IMR-90 (cell line): ENCODE measurements around the gene CACNG6. TPM values are rescaled to one million over a fixed set of nuclear protein-coding genes. Genes with fewer than 3 reads are reported as not detected.

Source experiments
- ATAC-seq: fragments of 200-7000 bp; cut with Tn5 transposase; 2 replicates; pipeline ENCODE4 v1.9.1; 2020; ENCODE audit warnings: low read depth, mild to moderate bottlenecking, moderate library complexity
- BruUV-seq: library from RNA; stranded (reverse); fragments of 400-500 nt; replicated peaks from 2 replicates; lab custom pipeline; 2021; lab: Mats Ljungman, UMichigan
- CTCF ChIA-PET: fragments of 300-600 bp; formaldehyde crosslinking; extraction: SDS; loops from one replicate; lab custom pipeline; 2021; ENCODE audit warnings: antibody characterized with exemption; lab: Yijun Ruan, JAX
- POLR2A ChIA-PET: fragments of 300-600 bp; sonication (Branson Sonifier 250); formaldehyde crosslinking; loops from one replicate; lab custom pipeline; 2022; ENCODE audit warnings: antibody characterized with exemption; ENCODE audit not compliant: unreplicated experiment; lab: Charles Lee
- DNase-seq: peaks from one replicate; pipeline ENCODE4 v3.0.0; 2013
- H2AFZ ChIP-seq: replicated peaks from 2 replicates; pipeline ENCODE3; 2013; ENCODE audit warnings: low read length, mild to moderate bottlenecking; ENCODE audit not compliant: poor library complexity
- H2AK5ac ChIP-seq: 2 replicates; pipeline ENCODE4 v1.6.1; 2013; ENCODE audit warnings: low read depth, low read length, inconsistent platforms
- H2AK9ac ChIP-seq: replicated peaks from 2 replicates; pipeline ENCODE3; 2013; ENCODE audit warnings: mild to moderate bottlenecking, low read depth, low read length, moderate library complexity; ENCODE audit not compliant: poor library complexity
- H2BK120ac ChIP-seq: 2 replicates; pipeline ENCODE4 v1.6.1; 2013; ENCODE audit warnings: low read depth, low read length, inconsistent platforms
- H2BK15ac ChIP-seq: 3 replicates; pipeline ENCODE4 v1.6.1; 2013; ENCODE audit warnings: low read depth, low read length, inconsistent platforms
- H2BK20ac ChIP-seq: 2 replicates; pipeline ENCODE4 v1.6.1; 2013; ENCODE audit warnings: low read depth, mild to moderate bottlenecking, inconsistent platforms, low read length, moderate library complexity
- H2BK5ac ChIP-seq: 2 replicates; pipeline ENCODE4 v1.6.1; 2013; ENCODE audit warnings: mild to moderate bottlenecking, low read depth, low read length, inconsistent platforms; ENCODE audit not compliant: poor library complexity, severe bottlenecking
- H3K14ac ChIP-seq: replicated peaks from 2 replicates; pipeline ENCODE4 v1.6.1; 2013; ENCODE audit warnings: low read depth, low read length, inconsistent platforms
- H3K18ac ChIP-seq: 2 replicates; pipeline ENCODE4 v1.6.1; 2013; ENCODE audit warnings: low read depth, low read length, control low read depth
- H3K23ac ChIP-seq: 2 replicates; pipeline ENCODE4 v1.6.1; 2013; ENCODE audit warnings: low read depth, low read length, inconsistent platforms
- H3K27ac ChIP-seq: 2 replicates; pipeline ENCODE4 v1.5.1; 2013; ENCODE audit warnings: mild to moderate bottlenecking, control low read depth, low read length; ENCODE audit not compliant: insufficient read depth
- H3K27me3 ChIP-seq: 2 replicates; pipeline ENCODE4 v1.6.1; 2013; ENCODE audit warnings: low read length; ENCODE audit not compliant: control insufficient read depth, insufficient read depth
- H3K36me3 ChIP-seq: 2 replicates; pipeline ENCODE4 v1.6.1; 2013; ENCODE audit warnings: low read length, mixed read lengths; ENCODE audit not compliant: control insufficient read depth, insufficient read depth
- H3K4ac ChIP-seq: 2 replicates; pipeline ENCODE4 v1.6.1; 2013; ENCODE audit warnings: low read depth, low read length, inconsistent platforms
- H3K4me1 ChIP-seq: 2 replicates; pipeline ENCODE4 v1.6.1; 2013; ENCODE audit warnings: low read length, mixed read lengths; ENCODE audit not compliant: control insufficient read depth, insufficient read depth
- H3K4me2 ChIP-seq: 2 replicates; pipeline ENCODE4 v1.6.1; 2013; ENCODE audit warnings: low read depth, mild to moderate bottlenecking, control low read depth, low read length, moderate library complexity
- H3K4me3 ChIP-seq: 2 replicates; pipeline ENCODE4 v1.5.1; 2013; ENCODE audit warnings: low read depth, mild to moderate bottlenecking, control low read depth, low read length, moderate library complexity; ENCODE audit not compliant: insufficient read depth
- H3K56ac ChIP-seq: 2 replicates; pipeline ENCODE4 v1.6.1; 2013; ENCODE audit warnings: low read length, inconsistent platforms; ENCODE audit not compliant: insufficient read depth; ENCODE audit errors: extremely low read depth
- H3K79me1 ChIP-seq, 2 experiments: 2 replicates each; pipeline ENCODE4 v1.6.1; 2013; ENCODE audit warnings: low read length in 2 of 2, inconsistent platforms in 1 of 2, low read depth in 1 of 2
- H3K9ac ChIP-seq: 2 replicates; pipeline ENCODE4 v1.6.1; 2013; ENCODE audit warnings: low read depth, low read length, control low read depth
- H3K9me1 ChIP-seq: 2 replicates; pipeline ENCODE4 v1.6.1; 2013; ENCODE audit warnings: low read length, inconsistent platforms; ENCODE audit not compliant: insufficient read depth
- H3K9me3 ChIP-seq: 2 replicates; pipeline ENCODE4 v1.6.1; 2013; ENCODE audit warnings: low read length; ENCODE audit not compliant: control insufficient read depth, insufficient read depth
- H4K20me1 ChIP-seq: 2 replicates; pipeline ENCODE4 v1.6.1; 2013; ENCODE audit warnings: low read length, inconsistent platforms; ENCODE audit not compliant: insufficient read depth
- H4K5ac ChIP-seq: 2 replicates; pipeline ENCODE4 v1.6.1; 2013; ENCODE audit warnings: mild to moderate bottlenecking, low read depth, low read length, control low read depth
- H4K8ac ChIP-seq, 2 experiments: 2 replicates each; pipeline ENCODE4 v1.6.1; 2013; ENCODE audit warnings: low read depth in 2 of 2, low read length in 2 of 2, control low read depth in 1 of 2, inconsistent platforms in 1 of 2
- H4K91ac ChIP-seq: 2 replicates; pipeline ENCODE4 v1.6.1; 2013; ENCODE audit warnings: low read depth, low read length, inconsistent platforms; ENCODE audit not compliant: insufficient read depth
- CEBPB ChIP-seq: IDR thresholded peaks from 2 replicates; pipeline ENCODE4 v1.6.1; 2012; ENCODE audit warnings: low read depth, low read length, improper control_type of control experiment
- ELK1 ChIP-seq: fragments of 150-350 bp; IDR thresholded peaks from 2 replicates; pipeline ENCODE4 v1.6.1; 2016; ENCODE audit warnings: low read depth, mild to moderate bottlenecking, low read length, moderate library complexity, borderline replicate concordance
- WGBS, 2 experiments: methylation state at CpG; one replicate each; pipeline versions ENCODE4 v1.1.5 to v1.1.7; 2013; ENCODE audit warnings: missing lambda C conversion rate in 2 of 2; ENCODE audit not compliant: insufficient read length in 1 of 2; ENCODE audit errors: extremely low coverage in 2 of 2; 5-methylcytosine and 5-hydroxymethylcytosine counted together
- dilution Hi-C: fragments of 300-500 bp; cut with HindIII; formaldehyde crosslinking; loops from one replicate; pipeline ENCODE4 v1.14.3; 2018; ENCODE audit warnings: low sequenced_read_pairs; ENCODE audit not compliant: unreplicated experiment
- in situ Hi-C: fragments of 300-500 bp; cut with MboI; formaldehyde crosslinking; loops from 3 replicates; pipeline ENCODE4 v1.14.3; 2019; ENCODE audit warnings: low sequenced_read_pairs, inconsistent platforms, mixed read lengths
- intact Hi-C: fragments of 100-400 bp; cut with micrococcal nuclease; formaldehyde crosslinking; loops from 2 replicates; pipeline ENCODE4 v1.10.0; 2022
- polyA plus RNA-seq, 3 experiments: library from polyadenylated mRNA; depleted of rRNA; stranded (reverse); fragments of >200 nt; gene quantifications; 2 replicates each; pipeline ENCODE4 v1.2.3, GENCODE V29; 2012; ENCODE audit warnings: low replicate concordance in 1 of 3
- total RNA-seq: library from RNA; depleted of rRNA; stranded (reverse); fragments of >200 nt; gene quantifications from 2 replicates; pipeline ENCODE4 v1.2.3, GENCODE V29; 2012

The CACNG6 gene
- total and polyA plus RNA-seq, 2 of the 4 experiments (the other 2 are of a cell fraction) = not detected

- H3K79me1 ChIP-seq = no peaks in the 10 kb centered on the region
- no peak overlapping the region for H2BK5ac ChIP-seq
- no peak overlapping the region for H3K9ac ChIP-seq
- no peak overlapping the region for H3K4ac ChIP-seq
- H3K14ac ChIP-seq = no peak overlapping the region
- no TSS peak for BruUV-seq
- H3K18ac ChIP-seq = no peak overlapping the region
- no peak overlapping the region for H4K8ac ChIP-seq
- no peak for DNase-seq
- no peaks in the 10 kb centered on the region for H3K36me3 ChIP-seq
- no peak overlapping the region for H4K5ac ChIP-seq
- no peaks in the 10 kb centered on the region for H4K20me1 ChIP-seq
- H4K91ac ChIP-seq = no peak overlapping the region
- H3K4me1 ChIP-seq = no peaks in the 10 kb centered on the region
- WGBS, 2 experiments = no CpG with 5 or more reads among the region's 2 CpGs
- ATAC-seq = no peak
- no peak overlapping the region for H3K27ac ChIP-seq
- ChIA-PET CTCF (no interaction called here), POLR2A (no interaction called here)
- intact Hi-C loops (no loop called here), dilution Hi-C loops (no loop called here), in situ Hi-C loops (no loop called here)
- no peak overlapping the region for H3K4me2 ChIP-seq
- no peak overlapping the region for H2AFZ ChIP-seq
- H2BK15ac ChIP-seq = no peak overlapping the region
- H2AK9ac ChIP-seq = no peak overlapping the region
- H3K4me3 ChIP-seq = no peak overlapping the region
- no peak overlapping the region for H3K56ac ChIP-seq
- H3K27me3 ChIP-seq = peaks cover 6% of the 10 kb centered on the region; the same call in 1 of the 2 replicates
- H2AK5ac ChIP-seq = no peak overlapping the region
- H2BK20ac ChIP-seq = no peak overlapping the region
- peaks cover 4% of the 10 kb centered on the region; the same call in 1 of the 2 replicates for H3K9me3 ChIP-seq
- H3K9me1 ChIP-seq = no peaks in the 10 kb centered on the region; the same call in 1 of the 2 replicates
- no peak overlapping the region for H3K23ac ChIP-seq
- no peak for TF ChIP-seq ELK1
- 0 out of 2 replicates have a peak, but pooled peaks have one; percentile 24 for TF ChIP-seq CEBPB
- no peak overlapping the region for H2BK120ac ChIP-seq
Measured at GRCh38 chr19:53945998-53946397, 45.4 kb upstream of the CACNG6 start.
